GM21423 (cell line): ENCODE results near the gene SNX19.

Source experiments
- ATAC-seq: cut with Tn5 transposase; IDR thresholded peaks from one replicate; pipeline ENCODE4 v1.9.1; 2021; ENCODE audit warnings: mild to moderate bottlenecking, moderate library complexity; ENCODE audit not compliant: unreplicated experiment

The SNX19 gene

DNA sequence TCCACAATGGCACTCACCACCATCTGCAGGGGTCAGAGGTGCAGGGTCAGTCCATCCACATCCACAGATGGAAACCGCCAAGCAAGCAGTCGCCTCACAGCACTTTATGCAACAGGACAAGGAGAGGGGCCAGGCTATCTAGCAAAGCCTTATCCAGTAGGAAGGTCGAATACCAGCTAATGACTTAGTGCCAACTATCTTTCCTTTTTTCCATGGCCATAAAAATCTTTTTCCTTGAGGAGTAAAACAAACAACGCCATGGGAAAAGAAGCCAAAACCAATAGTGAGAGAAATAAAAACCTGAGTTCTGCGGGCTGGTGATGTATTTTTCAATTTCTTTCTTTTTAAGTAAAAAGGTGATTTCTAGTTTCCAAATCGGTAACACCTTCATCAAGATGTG lies 8.2 kb downstream of the SNX19 start:
- no peak for ATAC-seq

DNA sequence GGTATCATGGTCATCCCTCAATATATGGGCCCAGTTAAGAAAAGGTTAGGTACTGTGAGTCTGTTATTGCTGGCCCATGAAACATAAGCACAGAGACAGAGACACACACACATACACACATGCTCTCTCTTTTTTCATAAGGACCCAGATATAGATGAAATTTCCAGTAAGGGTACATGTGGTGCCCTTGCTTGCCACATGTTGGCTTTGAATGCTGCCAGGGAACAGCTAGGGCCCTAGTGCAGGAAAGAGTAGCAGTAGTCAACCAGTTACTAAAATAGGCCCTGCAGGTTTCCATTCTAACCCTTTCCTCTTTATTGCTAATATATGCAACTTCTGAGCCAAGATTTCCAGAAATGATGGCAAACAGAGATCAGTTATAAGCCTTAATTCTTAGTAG lies 9.1 kb downstream of the SNX19 start:
- no peak for ATAC-seq

DNA sequence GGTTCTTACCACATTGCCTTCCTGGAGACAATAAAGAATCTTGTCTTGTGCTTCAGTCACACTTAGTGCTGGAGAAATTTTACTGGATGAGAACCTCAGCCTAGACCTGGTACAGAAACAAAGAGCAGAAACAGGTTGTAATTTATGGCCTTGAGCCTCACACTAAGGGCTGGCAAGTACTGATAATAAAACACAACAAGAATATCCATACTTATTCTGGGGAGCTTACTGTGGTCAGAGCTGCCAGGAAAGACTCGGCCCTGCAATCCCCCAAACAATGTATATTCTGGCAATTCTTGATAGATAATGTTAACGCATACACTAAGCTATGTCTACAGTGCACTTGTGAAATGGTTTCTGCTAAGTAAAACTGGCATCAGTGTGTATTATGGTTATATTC lies 9.7 kb downstream of the SNX19 start:
- no peak for ATAC-seq

DNA sequence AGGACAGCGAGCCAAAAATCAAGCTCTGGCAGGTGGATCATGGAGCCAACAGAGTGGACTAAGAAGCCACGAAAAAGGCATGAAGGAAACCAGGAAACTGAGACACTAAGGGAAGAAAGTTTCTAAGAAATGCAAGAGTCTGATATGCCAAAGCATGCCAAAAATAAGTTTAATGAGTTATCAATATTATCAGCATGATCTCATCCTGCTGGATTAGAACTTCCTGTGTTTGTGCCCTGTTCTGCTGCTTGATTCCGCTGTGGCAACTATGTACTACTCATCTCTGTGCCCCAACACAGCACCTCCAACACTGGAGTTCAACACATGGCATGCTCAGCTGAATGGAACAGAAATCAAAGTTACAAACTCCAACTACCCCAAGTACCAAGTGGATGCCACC lies 10.8 kb downstream of the SNX19 start:
- ATAC-seq: no peak

DNA sequence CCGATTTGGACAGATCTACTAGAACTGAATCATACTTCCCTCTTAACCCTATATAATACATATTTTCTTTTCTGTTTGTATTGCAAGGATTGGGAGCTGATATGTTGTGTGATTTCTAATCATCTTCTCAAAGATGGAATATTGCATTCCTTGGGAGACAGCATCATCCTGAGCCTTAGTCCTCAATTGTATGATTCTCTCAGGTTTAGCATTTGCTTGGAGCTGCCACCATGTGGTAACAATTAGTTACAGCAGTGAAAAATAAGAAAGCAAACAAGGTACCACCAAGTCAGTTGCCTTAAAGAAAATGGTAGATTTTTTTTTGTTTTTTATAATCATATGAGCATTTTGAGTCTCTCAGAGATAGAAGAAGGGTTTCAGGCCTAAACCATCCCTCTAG lies 11.9 kb downstream of the SNX19 start:
- no peak for ATAC-seq

DNA sequence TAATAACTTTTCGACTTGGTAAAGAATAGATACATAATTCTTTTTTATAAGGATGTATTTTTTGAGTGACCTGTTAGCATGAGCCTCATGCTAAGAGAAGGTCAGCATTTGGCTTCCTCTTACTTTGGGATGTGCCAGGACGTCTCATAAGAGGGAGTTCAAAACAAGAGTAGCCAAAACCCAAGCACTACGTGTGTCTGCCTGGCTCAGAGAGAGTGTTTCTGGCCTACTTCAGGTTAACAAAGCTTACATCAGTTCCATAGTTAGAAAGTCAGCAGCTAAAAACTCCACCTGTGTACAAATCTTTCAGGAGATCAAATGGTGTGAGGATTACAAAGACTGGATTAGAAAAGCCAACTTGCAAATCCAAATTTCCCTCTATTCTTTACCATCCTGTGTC lies 13.9 kb downstream of the SNX19 start:
- ATAC-seq: no peak

DNA sequence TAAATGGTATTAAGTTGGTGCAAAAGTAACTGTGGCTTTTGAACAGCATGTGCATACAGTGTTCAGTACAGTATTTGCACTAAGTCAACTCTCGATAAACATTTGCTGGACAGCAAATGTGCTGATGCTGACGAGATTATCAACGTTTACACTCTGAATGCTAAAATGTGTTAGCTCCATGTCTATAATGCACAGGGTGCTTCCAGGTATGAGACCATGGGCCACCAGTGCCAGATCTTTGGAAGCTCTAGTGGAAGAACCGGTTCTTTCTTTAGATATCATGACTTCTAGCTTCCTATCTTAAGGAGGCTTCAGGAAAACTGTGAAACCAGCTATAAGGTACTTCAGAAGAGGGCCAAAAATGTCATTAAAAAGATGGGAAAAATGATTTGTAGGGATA lies 17.2 kb downstream of the SNX19 start:
- ATAC-seq: no peak

DNA sequence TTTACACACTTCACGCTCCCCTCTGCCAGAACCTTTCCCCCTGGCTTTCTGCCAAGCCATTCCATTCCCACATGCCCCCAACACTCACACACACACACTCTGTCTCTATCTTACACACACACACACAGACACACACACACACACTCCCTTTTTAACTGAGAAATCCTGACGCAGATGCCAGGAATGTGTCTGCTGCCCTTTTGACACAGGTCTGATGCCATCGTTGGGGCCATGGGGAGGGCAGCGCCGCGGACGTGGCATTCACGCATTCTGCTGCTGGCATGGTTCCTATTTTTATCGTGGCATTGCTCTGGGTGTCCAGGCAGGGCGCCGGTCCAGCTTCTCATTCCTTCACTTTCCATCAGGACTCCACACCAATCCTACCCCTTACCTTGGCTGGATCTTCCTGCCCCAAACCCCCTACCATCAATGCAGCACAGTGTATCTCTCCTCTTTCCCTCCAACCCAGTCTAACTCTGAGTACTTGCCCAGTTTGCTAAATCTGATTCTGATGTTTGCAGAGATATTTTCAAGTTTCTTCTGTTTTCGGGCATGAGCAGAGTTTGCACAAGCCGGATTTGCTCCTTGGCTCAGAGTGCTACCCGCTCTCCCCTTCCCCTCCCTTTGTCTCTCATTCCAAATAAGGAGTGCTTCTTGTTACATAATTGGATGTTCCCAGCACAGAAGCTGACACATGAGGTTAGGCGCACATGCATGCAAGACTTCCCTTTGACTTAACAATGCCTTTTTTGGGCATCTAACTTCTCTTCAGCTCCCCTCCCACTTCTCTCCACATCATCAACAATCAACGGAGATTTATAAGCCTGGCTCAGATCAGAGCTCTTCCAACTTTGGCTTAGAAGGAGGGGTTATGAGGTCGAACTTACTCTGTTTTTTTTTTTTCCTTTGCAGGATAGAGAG lies 18.8 kb downstream of the SNX19 start:
- ATAC-seq: no peak

DNA sequence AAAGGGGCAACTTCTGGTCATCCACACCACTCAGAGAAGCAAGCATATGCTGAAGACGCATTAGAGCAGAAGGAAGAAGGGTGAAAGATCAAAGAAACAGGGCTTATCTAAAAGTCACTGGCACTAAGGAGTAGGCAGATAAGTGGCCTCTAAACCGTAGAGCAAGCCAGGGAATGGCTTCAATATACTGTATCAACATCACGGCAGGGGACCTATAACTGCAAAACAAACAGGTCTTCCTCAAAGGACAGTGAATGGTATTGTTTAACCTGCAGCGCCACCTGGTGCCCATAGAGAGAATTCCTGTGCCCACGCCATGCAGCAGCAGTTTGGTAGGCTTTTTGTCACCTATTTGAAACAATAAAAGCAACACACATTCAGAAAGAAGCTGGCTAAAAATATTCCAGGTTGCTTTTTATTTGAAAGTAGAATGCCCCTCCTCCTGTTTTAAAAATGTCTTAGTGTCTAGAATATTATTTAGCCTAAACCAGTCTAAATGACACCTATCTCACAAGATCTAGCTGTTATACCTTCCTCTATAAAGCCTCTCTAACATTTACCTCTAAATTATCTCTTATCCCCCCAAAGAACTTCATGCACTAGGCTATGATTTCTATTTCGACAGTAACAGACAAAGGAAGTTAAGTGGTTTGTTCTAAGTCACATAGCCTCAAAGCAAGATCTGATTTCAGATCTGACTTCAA lies 21.8 kb downstream of the SNX19 start:
- ATAC-seq: peak; percentile 96

DNA sequence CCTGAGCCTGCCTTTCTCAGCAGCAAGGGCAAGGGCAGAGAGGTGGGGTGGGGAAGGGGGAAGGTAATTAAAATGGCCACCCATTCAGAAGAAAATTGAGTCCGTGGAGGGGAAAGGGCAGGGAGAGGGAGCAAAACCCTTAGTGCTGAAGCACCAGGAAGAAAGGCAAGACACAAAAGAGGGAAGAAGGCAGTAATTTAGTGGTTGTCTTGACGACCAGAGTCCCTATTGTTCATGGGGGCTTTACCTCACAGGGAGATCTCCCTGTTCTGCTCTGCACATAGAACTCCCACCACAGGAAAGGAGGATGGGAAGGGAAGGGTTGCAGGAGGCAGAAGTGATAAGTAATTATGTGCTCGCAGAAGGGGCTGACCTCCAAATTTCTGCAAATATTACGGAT lies 23.4 kb downstream of the SNX19 start:
- ATAC-seq: no peak

DNA sequence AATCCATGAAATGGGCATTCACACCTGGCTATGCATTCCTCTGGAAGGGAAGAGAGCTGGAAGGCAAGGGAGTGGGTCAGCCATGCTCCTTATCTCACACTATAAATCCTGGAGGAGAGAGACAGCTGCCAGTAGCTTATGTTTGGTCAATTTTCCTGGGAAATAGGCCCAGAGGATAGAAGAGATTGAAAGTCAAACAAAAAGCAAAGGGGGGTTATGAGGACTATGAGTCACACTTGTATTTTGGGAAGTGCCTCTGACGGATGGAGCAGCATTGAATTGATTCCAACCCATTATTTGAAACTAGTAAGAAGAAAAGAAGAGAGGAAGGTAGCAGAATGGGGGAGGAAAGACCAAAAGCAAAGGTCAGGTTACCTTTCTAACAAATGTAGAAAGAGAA lies 25.0 kb downstream of the SNX19 start:
- ATAC-seq: no peak

DNA sequence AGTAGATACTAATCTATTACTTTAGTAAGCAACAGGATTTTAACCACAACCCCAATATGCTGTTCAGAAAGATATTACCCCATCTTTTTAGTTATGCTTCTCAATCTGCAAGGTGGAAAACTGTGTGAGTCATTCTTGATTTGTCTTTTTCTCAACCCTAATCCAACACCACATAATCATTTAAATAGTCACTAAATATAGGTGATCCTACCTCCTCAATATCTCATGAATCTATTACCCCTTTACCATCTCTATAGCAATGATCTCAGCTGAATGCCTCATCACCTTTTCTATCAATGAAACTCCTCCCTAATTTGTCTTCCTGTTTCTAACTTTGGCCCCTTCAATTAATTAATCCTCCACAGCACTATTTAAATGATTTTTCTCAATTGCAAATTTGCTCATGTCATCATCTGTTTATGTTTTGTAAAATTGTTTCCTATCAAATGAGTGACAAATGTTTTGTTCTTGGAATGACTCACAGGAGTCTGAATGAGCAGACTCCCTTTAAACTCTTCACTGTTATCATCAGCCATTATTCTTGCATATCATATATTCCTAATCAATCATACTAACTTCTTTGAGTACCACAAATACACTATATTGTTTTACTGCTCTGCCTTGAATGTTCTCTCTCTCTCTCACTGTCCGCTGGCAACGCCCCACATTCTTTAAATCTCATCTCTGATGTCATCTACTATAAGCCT lies 26.1 kb downstream of the SNX19 start:
- ATAC-seq: no peak

DNA sequence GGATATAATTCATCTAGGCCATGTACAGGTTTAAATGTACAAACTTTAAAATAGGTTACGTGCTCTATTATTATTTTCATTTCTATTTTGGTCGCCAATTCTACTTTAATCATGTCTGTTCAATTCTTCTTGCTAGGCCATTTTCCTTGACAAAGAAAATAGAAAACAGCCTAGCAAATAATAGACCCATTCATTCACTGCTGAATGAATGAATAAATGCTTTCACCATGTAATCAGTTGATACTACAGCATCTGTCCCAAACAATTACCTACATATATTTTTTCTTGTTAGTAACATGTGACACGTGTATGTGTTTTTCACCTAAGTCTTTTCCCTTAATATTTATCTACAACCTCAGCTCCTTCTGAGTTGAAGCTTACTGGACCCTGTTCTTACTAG lies 27.5 kb downstream of the SNX19 start:
- no peak for ATAC-seq

DNA sequence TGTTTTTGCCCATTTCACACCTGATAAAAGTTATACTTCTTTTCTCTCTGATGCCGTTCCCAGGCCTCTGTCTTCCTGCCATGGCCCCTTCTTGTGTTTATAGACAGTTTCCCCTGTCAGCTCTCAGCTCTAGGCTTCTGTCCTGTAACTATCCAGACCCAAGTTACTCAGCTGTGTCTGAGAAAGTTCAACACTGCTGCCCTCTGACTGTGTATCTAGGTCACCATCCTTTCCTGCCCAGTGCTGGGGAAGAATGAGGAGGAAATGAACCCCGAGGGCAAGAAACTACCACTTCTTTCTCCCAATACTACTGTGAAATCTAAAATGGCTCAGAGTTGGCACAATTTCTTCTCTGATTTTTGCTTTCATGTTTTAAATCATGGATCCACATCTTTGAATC lies 29.6 kb downstream of the SNX19 start:
- no peak for ATAC-seq

DNA sequence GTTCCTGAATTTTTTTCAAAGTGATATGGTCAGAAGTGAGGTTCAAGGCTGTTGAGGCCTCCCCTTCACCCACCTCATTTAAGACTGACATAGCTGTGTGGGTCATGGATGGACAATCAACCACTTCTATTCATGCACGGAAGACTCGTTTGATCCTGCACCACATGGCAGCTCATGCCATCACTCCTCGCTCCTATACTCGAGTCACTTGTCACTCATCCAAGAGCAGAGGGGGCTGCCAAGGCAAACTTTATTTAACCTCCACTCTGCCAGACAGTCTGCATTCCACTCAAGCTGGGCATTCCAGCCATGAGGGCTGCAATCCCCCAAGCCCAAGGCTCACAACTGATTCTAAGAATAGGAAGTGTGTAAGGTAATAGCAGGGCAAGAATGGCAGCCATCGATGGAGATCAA lies 34.1 kb downstream of the SNX19 start:
- ATAC-seq: no peak

DNA sequence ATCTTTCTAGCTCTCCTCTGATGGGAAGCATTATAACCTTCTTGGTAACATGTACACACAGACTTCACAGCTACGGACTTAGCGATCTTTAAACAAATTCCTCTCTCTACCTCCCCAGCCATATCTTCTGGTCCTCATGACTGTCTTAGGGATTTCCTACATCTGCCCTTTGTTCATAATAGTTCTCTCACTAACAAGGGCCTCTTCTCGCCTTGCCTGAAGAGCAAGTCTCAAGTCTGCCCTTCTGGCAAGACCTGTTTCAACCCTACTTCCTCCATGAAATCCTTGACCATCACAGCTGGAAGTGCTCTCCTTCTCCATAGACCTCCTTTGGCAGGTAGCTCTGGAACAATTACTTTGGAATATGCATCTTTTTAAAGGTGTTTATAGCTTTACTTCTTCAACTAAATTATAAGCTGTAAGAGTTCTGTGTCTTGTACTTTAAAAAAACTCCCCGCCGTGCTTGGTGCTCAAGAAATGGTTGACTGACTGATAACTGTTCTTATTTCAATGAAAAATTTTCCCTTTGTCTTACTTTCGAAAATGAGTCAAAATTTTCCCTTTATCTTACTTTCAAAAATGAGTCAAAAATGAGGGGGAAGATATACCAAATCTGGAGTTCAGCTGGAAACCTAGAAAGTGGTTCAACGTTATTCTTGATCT lies 34.7 kb downstream of the SNX19 start:
- no peak for ATAC-seq

DNA sequence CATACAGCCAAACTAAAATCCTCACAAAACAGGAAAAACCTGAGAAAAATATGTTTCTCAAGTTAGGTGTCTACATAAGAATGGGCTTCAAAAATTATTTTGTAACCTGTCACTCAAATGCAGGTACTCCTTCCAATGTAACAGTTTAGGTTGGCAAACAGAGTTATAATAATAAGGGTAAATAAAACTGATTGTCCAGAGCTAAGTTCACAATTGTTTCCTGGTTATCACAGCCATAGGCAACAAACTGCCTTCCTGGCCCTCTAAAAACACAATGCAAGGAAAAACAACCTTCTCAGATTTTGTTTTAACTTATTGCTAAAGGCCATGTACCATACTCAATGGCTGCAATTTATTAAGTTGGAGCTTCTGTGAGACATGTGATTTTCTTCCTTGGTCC lies 36.4 kb downstream of the SNX19 start:
- ATAC-seq: no peak

DNA sequence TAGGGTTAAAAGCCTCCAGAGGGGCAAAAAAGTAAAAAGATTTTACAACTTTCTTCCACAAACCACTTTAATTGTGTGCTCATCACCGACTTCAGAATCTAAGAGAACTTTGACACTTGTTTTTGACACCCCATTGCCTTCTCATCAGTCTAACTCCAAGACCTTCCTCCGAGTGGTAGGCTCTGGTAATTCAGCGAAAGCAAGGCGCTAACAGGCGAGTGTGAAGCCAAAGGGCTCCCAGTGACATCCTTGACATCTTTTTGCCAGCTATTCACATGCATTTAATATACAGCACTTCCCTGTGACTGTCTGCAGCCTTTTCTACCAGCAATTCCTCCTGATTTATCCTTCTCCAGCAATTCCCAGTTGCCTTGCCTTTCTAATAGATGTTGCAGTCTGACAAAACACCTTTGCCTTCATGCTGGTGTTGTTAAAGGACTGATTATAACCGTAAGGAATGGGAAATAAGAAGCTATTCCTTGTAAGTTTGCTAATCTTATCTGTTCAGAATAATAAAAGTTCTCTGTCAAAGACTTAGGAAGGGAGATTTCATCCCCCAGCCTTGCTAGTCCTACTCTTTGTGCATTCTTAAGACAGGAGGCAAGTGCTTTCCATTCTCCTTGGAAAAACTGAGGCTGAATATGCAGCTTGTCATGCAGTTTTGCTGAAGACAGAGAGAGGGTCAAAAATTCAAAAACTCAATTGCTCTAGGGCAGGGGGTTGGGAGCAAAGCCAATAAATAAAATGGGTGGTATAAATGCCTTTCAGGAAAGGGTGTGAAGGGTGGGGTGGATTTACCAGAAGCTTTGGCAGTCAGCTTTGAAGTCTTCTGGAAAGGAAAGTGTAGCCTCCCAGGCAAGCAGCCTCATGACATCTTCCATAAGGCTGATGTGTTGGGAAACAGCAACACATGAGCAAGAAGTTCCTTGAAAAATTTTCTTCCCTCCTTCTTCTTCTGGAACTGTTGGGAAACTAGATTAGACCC lies 39.1 kb downstream of the SNX19 start:
- no peak for ATAC-seq

DNA sequence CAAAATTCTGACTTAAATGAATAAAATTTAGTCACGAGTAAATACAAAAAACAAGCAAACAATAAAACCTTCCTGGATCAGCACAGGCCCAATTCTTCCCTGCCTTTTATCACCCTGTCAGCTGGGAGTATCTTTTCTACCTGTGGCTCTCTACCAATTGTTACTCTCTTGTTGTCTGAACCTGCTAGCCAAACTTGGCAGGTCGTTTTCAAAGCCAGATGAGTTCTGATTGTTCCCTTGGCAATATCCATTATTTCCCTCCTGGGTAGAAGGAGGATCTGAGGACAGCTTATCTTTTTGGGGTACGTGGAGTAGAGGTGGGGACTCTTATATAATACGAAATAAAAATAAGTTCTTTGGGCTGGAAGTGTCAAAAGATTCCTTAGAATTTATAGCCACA lies 40.2 kb downstream of the SNX19 start:
- no peak for ATAC-seq

DNA sequence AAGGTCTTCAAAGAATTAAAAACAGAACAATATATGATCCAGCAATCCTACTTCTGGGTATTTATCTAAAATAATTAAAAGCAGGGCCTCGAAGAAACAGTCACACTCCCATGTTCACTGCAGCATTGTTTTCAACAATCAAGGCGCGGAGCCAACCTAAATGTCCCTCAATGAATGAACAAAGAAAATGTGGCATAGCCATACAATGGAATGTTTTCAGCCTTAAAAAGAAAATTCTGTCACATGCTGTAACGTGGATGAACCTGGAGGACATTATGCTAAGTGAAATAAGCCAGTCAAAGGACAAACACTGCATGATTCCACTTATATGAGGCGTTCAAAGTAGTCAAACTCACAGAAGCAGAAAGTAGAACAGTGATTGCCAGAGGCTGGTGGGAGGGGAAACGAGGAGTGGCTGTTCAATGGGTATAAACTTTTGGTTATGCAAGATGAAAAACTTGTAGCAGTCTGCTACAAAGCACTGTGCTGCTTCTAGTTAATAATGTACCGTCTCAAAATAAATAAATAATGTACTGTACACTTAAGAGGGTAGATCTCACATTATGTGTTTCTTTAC lies 41.2 kb downstream of the SNX19 start:
- ATAC-seq: no peak
